ENCODE results near the gene KRT74. TPM values are rescaled to one million over a fixed set of nuclear protein-coding genes. Genes with fewer than 3 reads are reported as not detected.
A peak's percentile ranks its signal among the peaks of the same experiment; 100 is the strongest.

Gene KRT74
- total and polyA plus RNA-seq, 2 of the 13 experiments (the other 11 are each of a cell fraction or from before 2014, with no cell fraction given): not detected

DNA sequence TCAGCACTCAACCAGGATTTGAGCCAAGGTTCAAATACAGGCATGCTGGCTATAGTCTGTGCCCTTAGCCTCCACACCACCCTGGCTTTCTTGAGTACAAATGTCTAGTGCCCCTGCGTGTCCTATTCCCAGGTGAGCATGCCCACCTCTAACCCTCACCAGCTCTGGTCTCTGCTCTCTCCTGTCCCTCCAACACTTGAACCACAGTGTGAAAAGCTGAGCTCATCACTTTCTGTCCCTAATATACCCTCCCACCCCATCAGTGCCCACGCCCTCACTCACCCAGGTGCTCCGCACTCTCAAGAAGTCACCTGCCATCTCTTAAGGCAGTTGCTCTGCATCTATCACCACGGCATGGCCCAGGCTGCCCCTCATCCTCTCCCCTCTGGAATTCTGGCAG lies 13.7 kb downstream of the KRT74 start:
- TF ChIP-seq SP4 (CRISPR knock-in tag; IDR thresholded peaks at IDR 0.05): no peak
- peak; percentile 57 to 82 for TF ChIP-seq MAFK (conservative IDR thresholded peaks at IDR 0.05 in 1 of 2, IDR thresholded peaks at IDR 0.05 in 1 of 2; ENCODE audit: low read length in 2 of 2)
- peak; percentile 68 for TF ChIP-seq MAFF (IDR thresholded peaks at IDR 0.05; ENCODE audit: low read depth, low read length)
- Histone ChIP-seq H3K4me1 (ENCODE audit: insufficient read depth, low read length) (no peaks in the 10 kb centered on the region), H3K27me3 (ENCODE audit: control insufficient read depth in 1 of 2, insufficient read depth in 2 of 2, low read length in 2 of 2) (peaks cover 3 to 18% of the 10 kb centered on the region in 2 experiments; a peak in 3 of 5 replicates), H2AFZ (ENCODE audit: low read length) (no peak overlapping the region), H3K27ac (ENCODE audit: extremely low read length, insufficient read depth, low read length) (no peak overlapping the region), H3K9ac (ENCODE audit: insufficient read depth, low read depth, low read length) (no peak overlapping the region), H3K36me3 (replicated peaks in 1 of 2; ENCODE audit: control insufficient read depth in 1 of 2, insufficient read depth in 2 of 2, low read length in 2 of 2) (no peaks in the 10 kb centered on the region), H3K9me3 (ENCODE audit: low read length) (no peaks in the 10 kb centered on the region), H3K4me2 (ENCODE audit: low read depth, low read length) (no peak overlapping the region), H4K20me1 (ENCODE audit: insufficient read depth, low read length) (no peaks in the 10 kb centered on the region), H3K79me2 (ENCODE audit: insufficient read depth, low read length) (no peaks in the 10 kb centered on the region), H3K4me3 (replicated peaks in 1 of 3; ENCODE audit: insufficient read depth in 1 of 3, low read depth in 2 of 3, low read length in 3 of 3) (no peak overlapping the region)
- CTCF ChIA-PET (ENCODE audit: low intra/inter-chr PET ratio, low total read pairs): no interaction called here
- 14% methylated on average over 4 of the region's 4 CpGs for WGBS (ENCODE audit: low lambda C conversion rate)
- intact Hi-C loops (cut with micrococcal nuclease; ENCODE audit: unreplicated experiment): no loop called here
- in situ Hi-C loops (cut with HindIII; ENCODE audit: extremely low pct_ligation_motif_present, low pct_unique_long_range_greater_than_20kb): no loop called here
- ATAC-seq (no peak), DNase-seq (ENCODE audit: low spot score) (no peak), FAIRE-seq (no peak)
- no TSS peak for BruUV-seq (replicated peaks)
- POLR2A ChIA-PET: no interaction called here

DNA sequence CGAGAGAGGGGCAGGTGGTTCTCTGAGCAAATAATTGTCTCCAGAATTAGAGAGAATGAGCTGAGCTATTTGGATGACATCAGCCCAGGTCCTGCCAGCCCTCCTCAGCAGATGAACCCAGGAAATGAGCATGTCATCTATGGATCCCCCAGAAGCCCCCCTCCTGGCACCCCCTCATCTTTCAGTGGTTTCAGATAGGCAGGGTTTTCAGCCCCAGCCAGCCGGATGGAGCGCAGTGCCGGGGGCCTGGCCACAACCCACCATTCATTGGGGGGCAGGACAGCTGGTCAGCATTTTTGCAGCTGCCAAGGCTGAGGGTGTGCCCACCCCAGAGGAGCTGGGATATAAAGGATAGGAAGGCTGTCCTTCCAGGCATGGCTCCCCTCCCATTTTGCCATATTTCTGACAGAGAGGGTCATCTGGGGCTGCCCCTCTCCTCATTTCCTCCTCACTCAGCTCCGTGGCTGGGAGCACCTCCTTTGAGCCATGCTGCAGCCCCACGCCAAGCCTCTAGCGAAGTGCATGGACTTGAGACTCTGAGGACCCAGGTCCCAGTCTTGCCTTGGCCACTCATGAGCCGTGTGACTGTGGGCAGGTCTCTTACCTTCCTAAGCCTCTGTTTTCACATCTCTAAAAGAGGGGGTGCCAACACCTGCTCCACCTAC lies 14.7 kb downstream of the KRT74 start:
- Histone ChIP-seq H3K36me3 (replicated peaks in 1 of 2; ENCODE audit: control insufficient read depth in 1 of 2, insufficient read depth in 2 of 2, low read length in 2 of 2) (no peaks in the 10 kb centered on the region), H3K9ac (ENCODE audit: insufficient read depth, low read depth, low read length) (no peak overlapping the region), H3K4me1 (ENCODE audit: insufficient read depth, low read length) (no peaks in the 10 kb centered on the region), H3K4me3 (replicated peaks in 1 of 3; ENCODE audit: insufficient read depth in 1 of 3, low read depth in 2 of 3, low read length in 3 of 3) (no peak overlapping the region), H3K27ac (ENCODE audit: extremely low read length, insufficient read depth, low read length) (no peak overlapping the region), H2AFZ (ENCODE audit: low read length) (no peak overlapping the region), H3K27me3 (ENCODE audit: control insufficient read depth in 1 of 2, insufficient read depth in 2 of 2, low read length in 2 of 2) (peaks cover 1 to 22% of the 10 kb centered on the region in 2 experiments; a peak in 2 of 5 replicates), H3K9me3 (ENCODE audit: low read length) (no peaks in the 10 kb centered on the region), H3K4me2 (ENCODE audit: low read depth, low read length) (no peak overlapping the region), H3K79me2 (ENCODE audit: insufficient read depth, low read length) (no peaks in the 10 kb centered on the region), H4K20me1 (ENCODE audit: insufficient read depth, low read length) (no peaks in the 10 kb centered on the region)
- TF ChIP-seq PAF1 (CRISPR knock-in tag; IDR thresholded peaks at IDR 0.05) (no peak), STAT5B (CRISPR knock-in tag; IDR thresholded peaks at IDR 0.05) (no peak), MYNN (CRISPR knock-in tag; IDR thresholded peaks at IDR 0.05; ENCODE audit: low read depth) (no peak), ZNF160 (CRISPR knock-in tag; IDR thresholded peaks at IDR 0.05) (no peak), GABPB1 (CRISPR knock-in tag; IDR thresholded peaks at IDR 0.05) (no peak), ZNF768 (CRISPR knock-in tag; IDR thresholded peaks at IDR 0.05) (no peak), MYC (CRISPR knock-in tag; IDR thresholded peaks at IDR 0.05; ENCODE audit: borderline replicate concordance) (no peak), ELF4 (CRISPR knock-in tag; IDR thresholded peaks at IDR 0.05; ENCODE audit: borderline replicate concordance) (no peak)
- TF ChIP-seq, protein P1, sequence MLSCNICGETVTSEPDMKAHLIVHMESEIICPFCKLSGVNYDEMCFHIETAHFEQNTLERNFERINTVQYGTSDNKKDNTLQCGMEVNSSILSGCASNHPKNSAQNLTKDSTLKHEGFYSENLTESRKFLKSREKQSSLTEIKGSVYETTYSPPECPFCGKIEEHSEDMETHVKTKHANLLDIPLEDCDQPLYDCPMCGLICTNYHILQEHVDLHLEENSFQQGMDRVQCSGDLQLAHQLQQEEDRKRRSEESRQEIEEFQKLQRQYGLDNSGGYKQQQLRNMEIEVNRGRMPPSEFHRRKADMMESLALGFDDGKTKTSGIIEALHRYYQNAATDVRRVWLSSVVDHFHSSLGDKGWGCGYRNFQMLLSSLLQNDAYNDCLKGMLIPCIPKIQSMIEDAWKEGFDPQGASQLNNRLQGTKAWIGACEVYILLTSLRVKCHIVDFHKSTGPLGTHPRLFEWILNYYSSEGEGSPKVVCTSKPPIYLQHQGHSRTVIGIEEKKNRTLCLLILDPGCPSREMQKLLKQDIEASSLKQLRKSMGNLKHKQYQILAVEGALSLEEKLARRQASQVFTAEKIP (CRISPR knock-in tag; IDR thresholded peaks at IDR 0.05; ENCODE audit: borderline replicate concordance): no peak
- TF ChIP-seq, protein P2, sequence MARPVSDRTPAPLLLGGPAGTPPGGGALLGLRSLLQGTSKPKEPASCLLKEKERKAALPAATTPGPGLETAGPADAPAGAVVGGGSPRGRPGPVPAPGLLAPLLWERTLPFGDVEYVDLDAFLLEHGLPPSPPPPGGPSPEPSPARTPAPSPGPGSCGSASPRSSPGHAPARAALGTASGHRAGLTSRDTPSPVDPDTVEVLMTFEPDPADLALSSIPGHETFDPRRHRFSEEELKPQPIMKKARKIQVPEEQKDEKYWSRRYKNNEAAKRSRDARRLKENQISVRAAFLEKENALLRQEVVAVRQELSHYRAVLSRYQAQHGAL (CRISPR knock-in tag; IDR thresholded peaks at IDR 0.05; ENCODE audit: not compliant biosample characterization): no peak
- no peak for FAIRE-seq
- ChIA-PET CTCF (ENCODE audit: low intra/inter-chr PET ratio, low total read pairs) (no interaction called here), POLR2A (no interaction called here)
- 3% methylated on average over 6 of the region's 8 CpGs for WGBS (ENCODE audit: low lambda C conversion rate)
- in situ Hi-C loops (cut with HindIII; ENCODE audit: extremely low pct_ligation_motif_present, low pct_unique_long_range_greater_than_20kb) (no loop called here), intact Hi-C loops (cut with micrococcal nuclease; ENCODE audit: unreplicated experiment) (no loop called here)
- no TSS peak for BruUV-seq (replicated peaks)
- DNase-seq (ENCODE audit: low spot score): no peak
- ATAC-seq: no peak

Measured in HepG2 (cell line).